Cardiac septum (tissue), 1 donor: ENCODE data around the gene ADRA2C. TPM values are rescaled to one million over a fixed set of nuclear protein-coding genes. Genes with fewer than 3 reads are reported as not detected.

Source experiments
- total RNA-seq: library from RNA; stranded (reverse); fragmentation: NEBNext Ultra II Directional; extraction: Animal tissue kit (Norgen Biotek cat#: 25700); gene quantifications from one replicate; pipeline ENCODE4 v1.2.1, GENCODE V29; 2021
- donor health status: DM: no; HTN: no; CAD: no.

The ADRA2C gene
- total RNA-seq, 1 donor from 2014 or later: 5.4 TPM

Other genes with a start within 250 kb of the ADRA2C start
- 275 TPM for gene LRPAP1, start 234.0 kb upstream of the ADRA2C start, total RNA-seq